ENCODE measurements around the gene PCDHGA1. TPM values are rescaled to one million over a fixed set of nuclear protein-coding genes. Genes with fewer than 3 reads are reported as not detected.
A peak's percentile ranks its signal among the peaks of the same experiment; 100 is the strongest.

PCDHGA1 gene
- total RNA-seq, 6 experiments from 2014 or later, result 0.04 to 0.18 (median 0.12) TPM; not detected in 1

DNA sequence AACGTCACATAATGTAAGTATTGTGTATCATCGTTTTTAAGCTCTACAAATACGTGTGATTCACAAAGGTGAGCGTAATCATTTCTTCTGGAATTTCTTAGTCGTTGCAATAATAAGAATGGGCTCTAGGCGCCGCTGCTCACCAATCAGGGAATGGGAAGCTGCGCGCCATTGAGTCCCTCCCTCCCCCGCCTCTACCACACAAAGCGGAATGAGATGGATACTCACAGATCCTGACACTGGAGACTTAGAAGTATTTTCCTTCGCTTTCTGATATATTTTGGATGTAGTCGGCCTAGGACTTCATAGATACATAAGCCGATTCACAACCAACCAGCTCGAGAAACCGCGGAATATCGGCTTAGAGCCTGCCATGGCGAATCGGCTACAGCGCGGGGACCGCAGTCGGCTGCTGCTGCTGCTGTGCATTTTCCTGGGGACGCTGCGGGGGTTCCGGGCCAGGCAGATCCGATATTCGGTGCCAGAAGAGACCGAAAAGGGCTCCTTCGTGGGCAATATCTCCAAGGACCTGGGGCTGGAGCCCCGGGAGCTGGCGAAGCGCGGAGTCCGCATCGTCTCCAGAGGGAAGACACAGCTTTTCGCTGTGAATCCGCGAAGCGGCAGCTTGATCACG lies 90.7 kb downstream of the PCDHGA1 start, which contains the start of gene PCDHGA11:
Gene PCDHGA11 (plus strand): TSS at position 197 of the 634 bp plus-strand sequence. CDS start 177 bp downstream, at position 374.
- TF ChIP-seq, protein P1, sequence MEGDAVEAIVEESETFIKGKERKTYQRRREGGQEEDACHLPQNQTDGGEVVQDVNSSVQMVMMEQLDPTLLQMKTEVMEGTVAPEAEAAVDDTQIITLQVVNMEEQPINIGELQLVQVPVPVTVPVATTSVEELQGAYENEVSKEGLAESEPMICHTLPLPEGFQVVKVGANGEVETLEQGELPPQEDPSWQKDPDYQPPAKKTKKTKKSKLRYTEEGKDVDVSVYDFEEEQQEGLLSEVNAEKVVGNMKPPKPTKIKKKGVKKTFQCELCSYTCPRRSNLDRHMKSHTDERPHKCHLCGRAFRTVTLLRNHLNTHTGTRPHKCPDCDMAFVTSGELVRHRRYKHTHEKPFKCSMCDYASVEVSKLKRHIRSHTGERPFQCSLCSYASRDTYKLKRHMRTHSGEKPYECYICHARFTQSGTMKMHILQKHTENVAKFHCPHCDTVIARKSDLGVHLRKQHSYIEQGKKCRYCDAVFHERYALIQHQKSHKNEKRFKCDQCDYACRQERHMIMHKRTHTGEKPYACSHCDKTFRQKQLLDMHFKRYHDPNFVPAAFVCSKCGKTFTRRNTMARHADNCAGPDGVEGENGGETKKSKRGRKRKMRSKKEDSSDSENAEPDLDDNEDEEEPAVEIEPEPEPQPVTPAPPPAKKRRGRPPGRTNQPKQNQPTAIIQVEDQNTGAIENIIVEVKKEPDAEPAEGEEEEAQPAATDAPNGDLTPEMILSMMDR (IDR thresholded peaks at IDR 0.05), result peak; percentile 17 to 38 (median 26)
- TF ChIP-seq POLR2A (IDR thresholded peaks at IDR 0.05), result no peak
- Histone ChIP-seq H3K4me3 (peak within 1 kb of the TSS in 1 of 3 donors; percentile 13), H3K9me3 (peaks cover 0 to 41% (median 19%) of the 10 kb centered on the region in 4 donors), H3K27me3 (no peaks in the 10 kb centered on the region), H3K36me3 (no peaks in the 10 kb centered on the region), H3K27ac (no peak within 1 kb of the TSS), H3K4me1 (no peaks in the 10 kb centered on the region)
- DNase-seq (peak in 1 of 3 donors; percentile 44), ATAC-seq (peak in 3 of 4 donors; percentile 34 to 72 (median 63))
- 18% methylated on average over 21 of the region's 42 CpGs for WGBS (ENCODE audit: insufficient coverage, low coverage, low lambda C conversion rate, missing lambda C conversion rate)
- intact Hi-C loops (cut with DNase I), result no loop called here

GRCh38 chr5:141421489-141421855 lies 91.2 kb downstream of the PCDHGA1 start:
- DNase-seq (no peak), ATAC-seq (no peak)
- TF ChIP-seq POLR2A (IDR thresholded peaks at IDR 0.05), result no peak
- TF ChIP-seq, protein P1 (IDR thresholded peaks at IDR 0.05), result no peak
- intact Hi-C loops (cut with DNase I), result no loop called here
- Histone ChIP-seq H3K27ac (no peak overlapping the region), H3K36me3 (no peaks in the 10 kb centered on the region), H3K9me3 (peaks cover 0 to 37% (median 19%) of the 10 kb centered on the region in 4 donors), H3K27me3 (no peaks in the 10 kb centered on the region), H3K4me3 (peak overlapping the region in 1 of 3 donors; percentile 13), H3K4me1 (no peaks in the 10 kb centered on the region)
- 22% methylated on average over 13 of the region's 13 CpGs for WGBS (ENCODE audit: insufficient coverage, low coverage, low lambda C conversion rate, missing lambda C conversion rate)

- H3K4me3 ChIP-seq, result no peak overlapping the region
- DNase-seq, result no peak
- no peak for ATAC-seq
- peaks cover 0 to 39% (median 22%) of the 10 kb centered on the region in 4 donors for H3K9me3 ChIP-seq
- intact Hi-C loops (cut with DNase I), result no loop called here
- no peak overlapping the region for H3K27ac ChIP-seq
- no peaks in the 10 kb centered on the region for H3K4me1 ChIP-seq
- no peaks in the 10 kb centered on the region for H3K27me3 ChIP-seq
- no peaks in the 10 kb centered on the region for H3K36me3 ChIP-seq
- no peak for TF ChIP-seq POLR2A (IDR thresholded peaks at IDR 0.05)
- TF ChIP-seq, protein P1 (IDR thresholded peaks at IDR 0.05), result no peak
- WGBS (ENCODE audit: insufficient coverage, low coverage, low lambda C conversion rate, missing lambda C conversion rate), result 60% methylated on average over 1 of the region's 42 CpGs
Observed at GRCh38 chr5:141422742-141423291, 92.5 kb downstream of the PCDHGA1 start.

GRCh38 chr5:141427783-141428426 lies 97.6 kb downstream of the PCDHGA1 start:
- Histone ChIP-seq H3K27ac (no peak overlapping the region), H3K36me3 (no peaks in the 10 kb centered on the region), H3K4me3 (no peak overlapping the region), H3K4me1 (no peaks in the 10 kb centered on the region), H3K9me3 (peaks cover 0 to 20% (median 7%) of the 10 kb centered on the region in 4 donors), H3K27me3 (no peaks in the 10 kb centered on the region)
- intact Hi-C loops (cut with DNase I), result no loop called here
- ATAC-seq, result no peak
- 52% methylated on average over 6 of the region's 53 CpGs for WGBS (ENCODE audit: insufficient coverage, low coverage, low lambda C conversion rate, missing lambda C conversion rate)
- TF ChIP-seq POLR2A (IDR thresholded peaks at IDR 0.05), result no peak
- TF ChIP-seq, protein P1 (IDR thresholded peaks at IDR 0.05), result no peak
- DNase-seq, result no peak

All from right lobe of liver (tissue), 6 donors.